ENCODE measurements around the gene DCTPP1. TPM values are rescaled to one million over a fixed set of nuclear protein-coding genes. Genes with fewer than 3 reads are reported as not detected.

The DCTPP1 gene
- total and polyA plus RNA-seq, 2 of the 13 experiments (the other 11 are each of a cell fraction or from before 2014, with no cell fraction given), result 54.8 to 74.4 TPM

DNA sequence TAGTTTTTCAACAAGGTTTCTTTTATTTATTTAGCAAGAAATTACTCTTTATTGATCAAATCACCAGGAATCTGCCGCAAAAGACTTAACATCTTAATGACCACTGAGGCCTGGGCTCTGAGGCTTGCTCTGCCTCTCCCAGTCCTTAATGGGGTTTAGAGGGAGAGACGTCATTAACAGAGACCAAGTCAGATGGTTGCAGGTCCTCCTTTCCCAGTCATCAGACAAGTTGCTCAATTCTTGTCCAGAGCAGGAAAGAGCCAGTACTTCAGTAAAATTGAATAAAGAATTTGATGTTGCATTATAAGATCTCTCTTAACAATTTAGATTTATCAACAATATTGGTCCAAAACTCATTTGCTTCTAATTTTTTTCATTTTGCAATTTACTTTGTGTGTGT is 13.8 kb upstream of the DCTPP1 start:
- no peak for ATAC-seq
- BruUV-seq (replicated peaks), result no TSS peak
- CTCF ChIA-PET (ENCODE audit: low intra/inter-chr PET ratio, low total read pairs), result no interaction called here
- TF ChIP-seq ZFX (CRISPR knock-in tag; IDR thresholded peaks at IDR 0.05; ENCODE audit: low read depth), result 0 out of 2 replicates have a peak, but pooled peaks have one; percentile 25
- 0 out of 2 replicates have a peak, but pooled peaks have one; percentile 17 for TF ChIP-seq GLI4 (CRISPR knock-in tag; IDR thresholded peaks at IDR 0.05; ENCODE audit: borderline replicate concordance)
- TF ChIP-seq CEBPB (IDR thresholded peaks at IDR 0.05; ENCODE audit: borderline replicate concordance, low read depth, low read length), result peak; percentile 48; the same call in 1 of the 2 replicates
- peak; percentile 44; the same call in 1 of the 2 replicates for TF ChIP-seq CEBPG (CRISPR knock-in tag; IDR thresholded peaks at IDR 0.05)
- no peak for TF ChIP-seq ZNF557 (CRISPR knock-in tag; IDR thresholded peaks at IDR 0.05)
- TF ChIP-seq SMARCE1 (IDR thresholded peaks at IDR 0.05; ENCODE audit: borderline replicate concordance), result no peak
- TF ChIP-seq ZNF556 (CRISPR knock-in tag; IDR thresholded peaks at IDR 0.05; ENCODE audit: borderline replicate concordance), result no peak
- Histone ChIP-seq H3K4me3 (replicated peaks in 1 of 3; ENCODE audit: insufficient read depth in 1 of 3, low read depth in 2 of 3, low read length in 3 of 3) (peak overlapping the region; percentile 86 to 92 (median 91); a peak in 5 of 6 replicates), H3K9ac (ENCODE audit: insufficient read depth, low read depth, low read length) (peak overlapping the region; percentile 96; the same call in 1 of the 2 replicates), H3K27me3 (ENCODE audit: control insufficient read depth in 1 of 2, insufficient read depth in 2 of 2, low read length in 2 of 2) (no peaks in the 10 kb centered on the region; a peak in 1 of 5 replicates), H3K27ac (ENCODE audit: extremely low read length, insufficient read depth, low read length) (peak overlapping the region; percentile 95), H3K4me1 (ENCODE audit: insufficient read depth, low read length) (peaks cover 78% of the 10 kb centered on the region), H3K4me2 (ENCODE audit: low read depth, low read length) (peak overlapping the region; percentile 87), H3K79me2 (ENCODE audit: insufficient read depth, low read length) (peaks cover 27% of the 10 kb centered on the region), H4K20me1 (ENCODE audit: insufficient read depth, low read length) (peaks cover 24% of the 10 kb centered on the region), H2AFZ (ENCODE audit: low read length) (no peak overlapping the region), H3K9me3 (ENCODE audit: low read length) (no peaks in the 10 kb centered on the region), H3K36me3 (replicated peaks in 1 of 2; ENCODE audit: control insufficient read depth in 1 of 2, insufficient read depth in 2 of 2, low read length in 2 of 2) (no peaks in the 10 kb centered on the region; a peak in 2 of 5 replicates)
- in situ Hi-C loops (cut with HindIII; ENCODE audit: extremely low pct_ligation_motif_present, low pct_unique_long_range_greater_than_20kb) (no loop called here), intact Hi-C loops (cut with micrococcal nuclease; ENCODE audit: unreplicated experiment) (no loop called here)
- no peak for FAIRE-seq
- POLR2A ChIA-PET, result interaction anchor here (1.6 to 4.2 kb wide), 6 partner anchors 10 to 167 kb away, joined by 3 to 36 read pairs (median 10); partner anchors contain the start of genes DCTPP1, ZNF689, ZNF747 and ZNF768
- WGBS (ENCODE audit: low lambda C conversion rate), result 47% methylated on average over 2 of the region's 2 CpGs
- no peak for DNase-seq (ENCODE audit: low spot score)

DNA sequence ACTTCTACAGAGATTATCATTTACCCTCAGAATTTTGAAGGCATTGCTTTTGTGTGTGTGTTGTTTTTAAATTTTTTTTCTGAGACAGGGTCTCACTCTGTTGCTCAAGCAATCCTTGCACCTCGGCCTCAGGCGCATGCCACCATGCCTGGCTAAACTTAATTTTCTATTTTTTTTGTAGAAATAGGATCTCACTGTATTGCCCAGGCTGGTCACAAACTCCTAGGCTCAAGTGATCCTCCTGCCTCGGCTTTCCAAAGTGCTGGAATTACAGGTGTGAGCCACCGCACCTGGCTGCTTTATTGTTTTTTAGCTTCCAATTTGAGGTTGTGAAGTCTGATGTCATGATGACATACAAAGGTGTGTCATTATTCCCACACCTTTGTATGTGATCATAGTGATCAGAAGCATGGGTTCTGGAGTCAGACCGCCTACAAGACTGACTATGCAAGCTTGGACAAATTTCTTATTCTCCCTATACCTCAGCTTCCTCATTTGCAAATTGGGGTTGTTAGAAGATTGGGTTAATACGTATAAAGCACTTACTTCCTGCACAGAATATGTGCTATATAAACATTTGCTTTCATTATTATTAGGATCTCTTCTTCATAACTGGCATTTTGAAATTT is 10.0 kb upstream of the DCTPP1 start:
- POLR2A ChIA-PET, result interaction anchor here (1.7 kb wide), 1 partner anchor 10 kb away, joined by 7 read pairs; the partner anchor contains the start of gene DCTPP1
- no peak for FAIRE-seq
- WGBS (ENCODE audit: low lambda C conversion rate), result 84% methylated on average over 6 of the region's 6 CpGs
- BruUV-seq (replicated peaks), result no TSS peak
- Histone ChIP-seq H3K9ac (ENCODE audit: insufficient read depth, low read depth, low read length) (no peak overlapping the region), H3K27me3 (ENCODE audit: control insufficient read depth in 1 of 2, insufficient read depth in 2 of 2, low read length in 2 of 2) (peaks cover 0 to 2% of the 10 kb centered on the region in 2 experiments; a peak in 2 of 5 replicates), H3K4me2 (ENCODE audit: low read depth, low read length) (no peak overlapping the region), H3K36me3 (replicated peaks in 1 of 2; ENCODE audit: control insufficient read depth in 1 of 2, insufficient read depth in 2 of 2, low read length in 2 of 2) (no peaks in the 10 kb centered on the region; a peak in 1 of 5 replicates), H3K4me1 (ENCODE audit: insufficient read depth, low read length) (peaks cover 78% of the 10 kb centered on the region), H3K79me2 (ENCODE audit: insufficient read depth, low read length) (peaks cover 19% of the 10 kb centered on the region), H3K9me3 (ENCODE audit: low read length) (no peaks in the 10 kb centered on the region), H2AFZ (ENCODE audit: low read length) (no peak overlapping the region), H3K27ac (ENCODE audit: extremely low read length, insufficient read depth, low read length) (no peak overlapping the region), H3K4me3 (replicated peaks in 1 of 3; ENCODE audit: insufficient read depth in 1 of 3, low read depth in 2 of 3, low read length in 3 of 3) (no peak overlapping the region), H4K20me1 (ENCODE audit: insufficient read depth, low read length) (peaks cover 19% of the 10 kb centered on the region)
- DNase-seq (ENCODE audit: low spot score), result no peak
- intact Hi-C loops (cut with micrococcal nuclease; ENCODE audit: unreplicated experiment) (no loop called here), in situ Hi-C loops (cut with HindIII; ENCODE audit: extremely low pct_ligation_motif_present, low pct_unique_long_range_greater_than_20kb) (loop anchor here (10.0 kb wide), 1 partner anchor 165 kb away; no protein-coding TSS in a partner anchor)
- no peak for ATAC-seq
- CTCF ChIA-PET (ENCODE audit: low intra/inter-chr PET ratio, low total read pairs), result no interaction called here
- TF ChIP-seq KLF12 (CRISPR knock-in tag; IDR thresholded peaks at IDR 0.05; ENCODE audit: borderline replicate concordance), result no peak
- no peak for TF ChIP-seq BCLAF1 (IDR thresholded peaks at IDR 0.05)
- TF ChIP-seq ELF1 (CRISPR knock-in tag; IDR thresholded peaks at IDR 0.05), result no peak
- TF ChIP-seq, protein P1, sequence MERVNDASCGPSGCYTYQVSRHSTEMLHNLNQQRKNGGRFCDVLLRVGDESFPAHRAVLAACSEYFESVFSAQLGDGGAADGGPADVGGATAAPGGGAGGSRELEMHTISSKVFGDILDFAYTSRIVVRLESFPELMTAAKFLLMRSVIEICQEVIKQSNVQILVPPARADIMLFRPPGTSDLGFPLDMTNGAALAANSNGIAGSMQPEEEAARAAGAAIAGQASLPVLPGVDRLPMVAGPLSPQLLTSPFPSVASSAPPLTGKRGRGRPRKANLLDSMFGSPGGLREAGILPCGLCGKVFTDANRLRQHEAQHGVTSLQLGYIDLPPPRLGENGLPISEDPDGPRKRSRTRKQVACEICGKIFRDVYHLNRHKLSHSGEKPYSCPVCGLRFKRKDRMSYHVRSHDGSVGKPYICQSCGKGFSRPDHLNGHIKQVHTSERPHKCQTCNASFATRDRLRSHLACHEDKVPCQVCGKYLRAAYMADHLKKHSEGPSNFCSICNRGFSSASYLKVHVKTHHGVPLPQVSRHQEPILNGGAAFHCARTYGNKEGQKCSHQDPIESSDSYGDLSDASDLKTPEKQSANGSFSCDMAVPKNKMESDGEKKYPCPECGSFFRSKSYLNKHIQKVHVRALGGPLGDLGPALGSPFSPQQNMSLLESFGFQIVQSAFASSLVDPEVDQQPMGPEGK (CRISPR knock-in tag; IDR thresholded peaks at IDR 0.05), result no peak
- peak; percentile 60; the same call in 1 of the 2 replicates for TF ChIP-seq ZNF121 (CRISPR knock-in tag; IDR thresholded peaks at IDR 0.05)

Measured in HepG2 (cell line).